ENCODE measurements around the gene OR52A5. TPM values are rescaled to one million over a fixed set of nuclear protein-coding genes. Genes with fewer than 3 reads are reported as not detected.

OR52A5 gene
- polyA plus RNA-seq, 1 of the 3 experiments (the other 2 are of a cell fraction), result not detected

- Histone ChIP-seq H3K79me2 (ENCODE audit: insufficient read depth) (no peaks in the 10 kb centered on the region), H3F3A (replicated peaks; ENCODE audit: insufficient read depth) (no peaks in the 10 kb centered on the region), H3K9me2 (no peaks in the 10 kb centered on the region), H3K4me1 (ENCODE audit: control insufficient read depth in 1 of 2, insufficient read depth in 2 of 2, low read depth in 1 of 2, low read length in 1 of 2) (no peaks in the 10 kb centered on the region), H4K20me1 (ENCODE audit: insufficient read depth) (no peaks in the 10 kb centered on the region), H3K9me3 (no peaks in the 10 kb centered on the region), H3K27me3 (ENCODE audit: insufficient read depth) (peaks cover 8% of the 10 kb centered on the region; the same call in 1 of the 2 replicates), H3K9ac (no peak overlapping the region), H2AFZ (ENCODE audit: low read depth) (no peak overlapping the region), H3K27ac (ENCODE audit: low read depth in 2 of 2, low read length in 1 of 2) (no peak overlapping the region), H3K4me3 (ENCODE audit: low read depth in 2 of 2, low read length in 1 of 2) (no peak overlapping the region), H3K36me3 (replicated peaks in 1 of 2; ENCODE audit: control insufficient read depth in 1 of 2, insufficient read depth in 2 of 2, low read length in 1 of 2) (no peaks in the 10 kb centered on the region), H3K4me2 (no peak overlapping the region)
- ChIA-PET POLR2A (no interaction called here), CTCF (no interaction called here)
- DNase-seq, result no peak
- TF ChIP-seq, protein P1, sequence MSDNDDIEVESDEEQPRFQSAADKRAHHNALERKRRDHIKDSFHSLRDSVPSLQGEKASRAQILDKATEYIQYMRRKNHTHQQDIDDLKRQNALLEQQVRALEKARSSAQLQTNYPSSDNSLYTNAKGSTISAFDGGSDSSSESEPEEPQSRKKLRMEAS (IDR thresholded peaks at IDR 0.05; ENCODE audit: low read depth), result no peak
- no peak for TF ChIP-seq RCOR1 (IDR thresholded peaks at IDR 0.05; ENCODE audit: low read length)
- no peak for TF ChIP-seq MXI1 (IDR thresholded peaks at IDR 0.05; ENCODE audit: low read depth, low read length)
- no peak for TF ChIP-seq RFX5 (IDR thresholded peaks at IDR 0.05; ENCODE audit: low read length)
- no peak for TF ChIP-seq NFIC (IDR thresholded peaks at IDR 0.05; ENCODE audit: borderline replicate concordance)
- no peak for TF ChIP-seq PBX3 (IDR thresholded peaks at IDR 0.05)
- TF ChIP-seq CTCF (IDR thresholded peaks at IDR 0.05), result no peak
- WGBS (ENCODE audit: low lambda C conversion rate), result 2% methylated on average over 8 of the region's 8 CpGs
Measured at GRCh38 chr11:5131584-5132335, 6.4 kb downstream of the OR52A5 start.

DNA sequence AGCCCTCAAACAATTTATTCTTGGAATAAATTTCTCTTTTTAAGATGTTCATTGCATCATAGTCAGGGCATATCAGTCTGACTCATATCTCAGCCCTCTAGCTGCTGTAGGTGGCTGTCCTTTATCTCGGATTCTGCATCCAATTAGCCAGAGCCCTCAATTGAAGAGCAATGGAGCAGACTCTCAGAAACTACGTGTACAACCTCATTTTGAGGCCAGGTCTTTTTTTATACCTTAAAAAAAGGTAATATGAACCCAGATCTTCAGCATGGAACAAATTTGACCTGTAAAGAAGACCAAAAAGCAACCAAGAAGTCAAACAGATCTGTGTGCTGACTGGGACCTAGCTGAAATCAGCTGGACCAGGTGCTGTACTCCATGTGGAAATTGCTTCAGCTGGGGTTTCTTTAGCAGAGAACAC lies 8.7 kb downstream of the OR52A5 start:
- Histone ChIP-seq H3K4me2 (no peak overlapping the region), H3K9ac (no peak overlapping the region), H3K27ac (ENCODE audit: low read depth in 2 of 2, low read length in 1 of 2) (no peak overlapping the region), H3K4me3 (ENCODE audit: low read depth in 2 of 2, low read length in 1 of 2) (no peak overlapping the region), H4K20me1 (ENCODE audit: insufficient read depth) (no peaks in the 10 kb centered on the region), H3K27me3 (ENCODE audit: insufficient read depth) (peaks cover 8% of the 10 kb centered on the region; the same call in 1 of the 2 replicates), H3K4me1 (ENCODE audit: control insufficient read depth in 1 of 2, insufficient read depth in 2 of 2, low read depth in 1 of 2, low read length in 1 of 2) (no peaks in the 10 kb centered on the region), H3K9me2 (no peaks in the 10 kb centered on the region), H2AFZ (ENCODE audit: low read depth) (no peak overlapping the region), H3K9me3 (no peaks in the 10 kb centered on the region), H3F3A (replicated peaks; ENCODE audit: insufficient read depth) (no peaks in the 10 kb centered on the region), H3K36me3 (replicated peaks in 1 of 2; ENCODE audit: control insufficient read depth in 1 of 2, insufficient read depth in 2 of 2, low read length in 1 of 2) (no peaks in the 10 kb centered on the region), H3K79me2 (ENCODE audit: insufficient read depth) (no peaks in the 10 kb centered on the region)
- 0% methylated on average over 2 of the region's 2 CpGs for WGBS (ENCODE audit: low lambda C conversion rate)
- TF ChIP-seq NRF1 (IDR thresholded peaks at IDR 0.05; ENCODE audit: low read depth, low read length) (no peak), MEF2A (IDR thresholded peaks at IDR 0.05; ENCODE audit: borderline replicate concordance, low read depth) (no peak)
- ChIA-PET CTCF (interaction anchor here (0.7 kb wide), 1 partner anchor 14 kb away, joined by 3 read pairs; no protein-coding TSS in a partner anchor), POLR2A (no interaction called here)
- no peak for DNase-seq

Data from SK-N-SH (cell line).